Bone marrow (tissue), 2 donors: ENCODE data around the gene OCA2.
"Not testable (repeated sequence)": the region's sequence is repeated elsewhere in the genome, so short reads cannot be mapped to it uniquely, and the experiment has no call there.

Source experiments
- DNase-seq, 2 donors: peaks; one replicate each; lab custom pipeline; 2025; lab: John Stamatoyannopoulos, UW

OCA2 gene

GRCh38 chr15:28023422-28023821, 75.7 kb downstream of the OCA2 start:
- DNase-seq: no peak

- DNase-seq: no peak
Observed at GRCh38 chr15:28022961-28023360, 76.2 kb downstream of the OCA2 start.

- DNase-seq: no peak
Observed at GRCh38 chr15:28022181-28022580, 76.9 kb downstream of the OCA2 start.

- DNase-seq: no peak
Observed at GRCh38 chr15:28021281-28022039, 77.7 kb downstream of the OCA2 start.

GRCh38 chr15:28020644-28021043, 78.5 kb downstream of the OCA2 start:
- no peak for DNase-seq

DNA sequence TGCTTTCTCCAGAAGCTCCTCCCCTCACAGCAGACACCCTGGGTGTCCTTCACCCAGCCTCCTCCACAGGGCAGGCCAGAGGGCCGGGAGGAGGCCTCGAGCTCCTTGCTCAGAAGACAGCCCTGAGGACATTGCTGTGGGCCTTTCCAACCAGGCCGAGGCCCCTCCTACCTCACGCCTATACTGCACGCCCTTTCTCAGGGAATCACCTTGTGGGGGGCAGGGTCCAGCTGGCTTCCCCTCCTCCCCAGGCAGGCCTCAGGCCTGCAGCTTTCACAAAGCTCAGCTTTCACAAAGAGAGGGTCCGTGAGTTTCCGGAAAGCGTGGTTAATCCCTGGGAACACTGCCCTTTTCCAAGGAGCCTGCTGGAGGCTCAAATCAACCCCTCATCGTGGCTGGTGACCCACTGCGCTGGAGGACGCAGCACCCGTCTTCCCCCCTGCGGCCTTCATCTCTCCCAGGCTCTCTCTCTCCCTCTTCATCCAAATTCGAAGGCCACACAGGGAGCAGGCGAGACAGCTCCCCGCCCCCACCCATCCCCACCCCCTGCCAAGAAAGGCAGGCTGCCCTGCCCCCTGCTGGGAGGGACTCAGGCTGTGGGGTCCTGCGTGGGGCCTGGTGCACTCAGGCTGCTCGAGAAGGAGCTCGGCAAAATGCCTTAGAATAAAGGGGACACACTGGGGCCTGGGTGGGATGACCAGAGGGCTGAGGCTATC, 79.4 kb downstream of the OCA2 start:
- DNase-seq: no peak

- no peak for DNase-seq
Observed at GRCh38 chr15:28018291-28019044, 80.6 kb downstream of the OCA2 start.

DNA sequence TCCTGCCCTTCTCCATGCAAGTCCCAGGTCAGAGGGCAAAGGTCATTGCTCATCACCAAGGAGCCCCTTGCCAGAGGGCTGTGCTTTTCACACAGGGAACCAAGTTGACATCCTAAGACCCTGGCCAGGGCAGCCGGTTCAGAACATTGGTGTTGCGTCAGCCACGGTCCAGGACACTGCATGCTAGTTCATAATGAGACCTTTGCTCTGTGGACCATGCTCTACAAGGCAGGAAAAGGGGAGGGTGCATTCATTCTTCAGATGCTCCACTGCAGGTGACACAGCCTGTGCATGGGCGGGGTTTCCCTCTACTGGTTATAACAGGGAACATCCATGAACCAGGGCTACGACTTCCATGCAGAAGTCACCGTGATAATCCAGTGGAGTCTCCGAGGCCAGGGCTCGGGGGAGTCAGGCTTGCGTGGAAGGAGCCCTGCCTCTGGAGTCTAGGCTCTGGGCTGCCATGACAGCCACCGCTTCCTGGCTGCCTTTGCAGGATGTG, 81.6 kb downstream of the OCA2 start:
- no peak for DNase-seq

DNA sequence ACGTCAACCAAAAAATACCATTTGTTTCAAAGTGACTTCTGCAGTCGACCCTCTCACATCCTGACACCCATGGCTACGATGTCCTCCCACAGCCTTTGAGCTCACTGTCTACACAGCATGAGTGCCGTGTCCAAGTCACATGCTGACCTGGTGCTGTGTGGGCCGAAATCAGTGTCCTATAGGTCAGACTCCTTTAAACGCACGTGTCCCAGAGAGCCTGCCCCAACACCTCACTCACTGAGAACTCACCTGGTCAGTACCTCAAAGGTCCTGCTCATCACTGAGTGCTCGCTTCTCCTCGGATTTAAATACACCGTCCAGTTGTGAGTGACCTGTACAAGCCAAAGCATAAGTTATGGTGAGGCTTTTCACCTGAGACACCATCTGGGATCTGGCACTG, 83.3 kb downstream of the OCA2 start:
- DNase-seq: no peak

GRCh38 chr15:28014623-28015200, 84.4 kb downstream of the OCA2 start:
- DNase-seq: no peak

DNA sequence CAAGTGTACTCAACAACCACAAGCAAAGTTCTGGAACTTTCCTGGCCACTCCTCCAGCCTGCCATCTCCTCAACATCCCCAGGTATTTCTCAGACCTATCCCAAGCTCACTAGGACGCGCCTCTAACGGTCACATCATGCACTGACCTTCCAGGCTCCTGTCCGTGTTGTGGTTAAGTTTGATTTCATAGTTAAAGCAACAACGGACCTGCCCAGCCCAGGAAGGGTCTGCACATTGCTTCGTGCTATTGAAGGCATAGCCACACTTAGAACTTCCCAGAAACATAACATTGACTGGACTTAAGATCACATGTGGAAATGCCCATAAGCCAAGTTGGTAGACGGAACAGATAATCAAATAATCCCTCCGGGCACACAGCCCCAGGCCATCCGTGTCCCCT, 85.1 kb downstream of the OCA2 start:
- DNase-seq: no peak

GRCh38 chr15:28013480-28013879, 85.6 kb downstream of the OCA2 start:
- DNase-seq: no peak

DNA sequence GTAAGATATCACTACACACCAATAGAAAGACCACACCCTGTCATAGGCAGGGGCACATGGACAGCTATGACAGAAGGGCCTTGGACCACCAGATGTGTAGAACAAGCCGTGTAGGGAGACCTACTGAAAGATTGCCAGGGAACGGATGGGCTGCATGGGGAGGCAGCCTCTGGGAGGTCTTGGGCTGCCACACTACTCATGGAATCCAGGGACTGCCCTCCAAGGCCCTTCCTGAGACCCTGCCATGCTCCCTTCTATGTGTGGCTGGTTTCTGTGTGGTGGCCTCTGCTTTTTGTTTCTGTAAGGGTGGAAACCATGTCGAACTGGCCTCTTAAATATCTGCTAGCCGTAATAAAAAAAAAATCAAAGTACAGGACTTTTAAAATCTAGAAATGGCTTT, 86.9 kb downstream of the OCA2 start:
- no peak for DNase-seq

DNA sequence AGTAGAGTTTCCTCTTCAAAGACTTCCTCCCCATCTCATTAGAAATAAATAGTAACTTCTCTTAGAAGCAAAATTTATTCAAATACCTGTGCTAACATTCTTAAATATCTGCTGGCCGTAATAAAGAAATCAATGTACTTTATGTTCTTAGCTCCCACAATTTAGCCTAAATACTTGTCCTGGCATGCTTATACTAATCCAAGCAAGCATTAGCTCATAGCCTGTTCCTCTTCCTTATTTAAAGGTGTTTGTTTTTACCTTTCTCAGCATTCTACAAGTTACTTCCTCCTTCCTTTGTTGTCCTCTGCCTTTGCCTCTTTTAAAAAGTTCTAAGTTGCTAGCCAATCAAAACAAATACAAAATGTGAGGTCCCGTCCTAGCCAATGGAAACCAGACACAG, 90.9 kb downstream of the OCA2 start:
- DNase-seq: not testable (repeated sequence)

- DNase-seq: no peak
Observed at GRCh38 chr15:28006116-28006905, 92.8 kb downstream of the OCA2 start.

- DNase-seq: no peak
Observed at GRCh38 chr15:28005004-28005527, 94.0 kb downstream of the OCA2 start.

GRCh38 chr15:28004143-28005003, 94.7 kb downstream of the OCA2 start:
- DNase-seq: no peak

- DNase-seq: no peak
Observed at GRCh38 chr15:28003302-28004037, 95.6 kb downstream of the OCA2 start.

- DNase-seq: no peak
Observed at GRCh38 chr15:28002867-28003266, 96.2 kb downstream of the OCA2 start.
